ENCODE data around the gene ISL1.

Gene ISL1

GRCh38 chr5:51391175-51391574, 7.9 kb downstream of the ISL1 start:
- POLR2A ChIA-PET = no interaction called here

GRCh38 chr5:51392689-51393199, 9.5 kb downstream of the ISL1 start:
- DNase-seq (ENCODE audit: extremely low spot score) = no peak
- CTCF ChIA-PET = no interaction called here
- POLR2A ChIA-PET = no interaction called here
- no peak for TF ChIP-seq CTCF (IDR thresholded peaks at IDR 0.05; ENCODE audit: control extremely low read depth, extremely low read depth, low read depth, missing control alignments)

More at GRCh38 chr5:51391175-51391574, 7.9 kb downstream of the ISL1 start:
- CTCF ChIA-PET = no interaction called here
- DNase-seq (ENCODE audit: extremely low spot score) = no peak
- no peak for TF ChIP-seq CTCF (IDR thresholded peaks at IDR 0.05; ENCODE audit: control extremely low read depth, extremely low read depth, low read depth, missing control alignments)

- ChIA-PET POLR2A (no interaction called here), CTCF (no interaction called here)
- TF ChIP-seq CTCF (IDR thresholded peaks at IDR 0.05; ENCODE audit: control extremely low read depth, extremely low read depth, low read depth, missing control alignments) = no peak
- DNase-seq (ENCODE audit: extremely low spot score) = no peak
These were observed 11.4 kb downstream of the ISL1 start for GRCh38 chr5:51394609-51395008.

GRCh38 chr5:51395245-51395644, 12.0 kb downstream of the ISL1 start:
- TF ChIP-seq CTCF (IDR thresholded peaks at IDR 0.05; ENCODE audit: control extremely low read depth, extremely low read depth, low read depth, missing control alignments) = no peak
- POLR2A ChIA-PET = no interaction called here
- no peak for DNase-seq (ENCODE audit: extremely low spot score)
- CTCF ChIA-PET = no interaction called here

- no peak for DNase-seq (ENCODE audit: extremely low spot score)
- ChIA-PET POLR2A (no interaction called here), CTCF (no interaction called here)
- TF ChIP-seq CTCF (IDR thresholded peaks at IDR 0.05; ENCODE audit: control extremely low read depth, extremely low read depth, low read depth, missing control alignments) = no peak
These were observed 12.6 kb downstream of the ISL1 start for GRCh38 chr5:51395666-51396356.

- DNase-seq (ENCODE audit: extremely low spot score) = no peak
- CTCF ChIA-PET = interaction anchor here (1.2 kb wide), 1 partner anchor 18 kb away, joined by 3 read pairs; no protein-coding TSS in a partner anchor
- POLR2A ChIA-PET = no interaction called here
- TF ChIP-seq CTCF (IDR thresholded peaks at IDR 0.05; ENCODE audit: control extremely low read depth, extremely low read depth, low read depth, missing control alignments) = no peak
These were observed 13.5 kb downstream of the ISL1 start for GRCh38 chr5:51396797-51397196.

All from GM10248 (cell line).